B cell (primary cell): ENCODE data around the gene TMBIM1.

Source experiments
- CTCF ChIP-seq: fragments of 200-600 bp; IDR thresholded peaks from one replicate; pipeline ENCODE4 v1.8.0; 2022; ENCODE audit warnings: antibody characterized with exemption, mild to moderate bottlenecking
- EZH2 ChIP-seq: IDR thresholded peaks from 2 replicates; pipeline ENCODE4 v1.6.1; 2012; ENCODE audit warnings: borderline replicate concordance, low read depth, mild to moderate bottlenecking, moderate library complexity, low read length; ENCODE audit not compliant: insufficient read depth, poor library complexity, severe bottlenecking

GRCh38 chr2:218264773-218265561 is 27.3 kb downstream of the TMBIM1 start:
- TF ChIP-seq CTCF (no peak), EZH2 (no peak)
